HepG2 (cell line): ENCODE data around the gene ACE. TPM values are rescaled to one million over a fixed set of nuclear protein-coding genes. Genes with fewer than 3 reads are reported as not detected.

Experiments used
- ASH2L ChIP-seq: fragments of 300-600, 200-600 bp; sonication (generic); IDR thresholded peaks from 2 replicates; pipeline ENCODE4 v1.7.0; 2017; ENCODE audit warnings: low read depth, mild to moderate bottlenecking, moderate library complexity, mixed read lengths, low read length; ENCODE audit not compliant: insufficient read length
- ERF ChIP-seq: IDR thresholded peaks from 2 replicates; pipeline ENCODE4 v1.6.1; 2018; ENCODE audit warnings: missing biosample characterization, missing genetic modification reagents
- MIER3 ChIP-seq: IDR thresholded peaks from 2 replicates; pipeline ENCODE4 v1.6.1; 2016; ENCODE audit warnings: missing compliant biosample characterization, borderline replicate concordance
- PLSCR1 ChIP-seq: sonication (generic); formaldehyde crosslinking; IDR thresholded peaks from 2 replicates; pipeline ENCODE4 v1.5.0; 2020; ENCODE audit warnings: missing genetic modification reagents, mild to moderate bottlenecking, borderline replicate concordance
- RFXANK ChIP-seq: IDR thresholded peaks from 2 replicates; pipeline ENCODE4 v1.6.1; 2016
- STAG1 ChIP-seq: sonication (generic); formaldehyde crosslinking; IDR thresholded peaks from 2 replicates; pipeline ENCODE4 v1.4.0; 2020; ENCODE audit warnings: missing genetic modification reagents
- THAP11 ChIP-seq: IDR thresholded peaks from 2 replicates; pipeline ENCODE4 v1.6.1; 2016; ENCODE audit warnings: missing biosample characterization, missing genetic modification reagents
- ZNF292 ChIP-seq: sonication (generic); formaldehyde crosslinking; IDR thresholded peaks from 2 replicates; pipeline ENCODE4 v1.8.1; 2022; ENCODE audit warnings: mild to moderate bottlenecking, low read depth, missing genetic modification reagents, borderline replicate concordance
- ZNF547 ChIP-seq: sonication (generic); formaldehyde crosslinking; IDR thresholded peaks from 2 replicates; pipeline ENCODE4 v1.5.1; 2020; ENCODE audit warnings: mild to moderate bottlenecking, missing genetic modification reagents
- ZNF7 ChIP-seq: IDR thresholded peaks from 2 replicates; pipeline ENCODE4 v1.6.1; 2016; ENCODE audit warnings: missing biosample characterization, missing genetic modification reagents
- ZNF749 ChIP-seq: sonication (generic); formaldehyde crosslinking; IDR thresholded peaks from 2 replicates; pipeline ENCODE4 v1.8.0; 2022; ENCODE audit warnings: mild to moderate bottlenecking, missing genetic modification reagents, moderate library complexity, borderline replicate concordance
- ZSCAN25 ChIP-seq: sonication (generic); formaldehyde crosslinking; IDR thresholded peaks from 2 replicates; pipeline ENCODE4 v1.8.0; 2022; ENCODE audit warnings: mild to moderate bottlenecking, missing genetic modification reagents
- polyA plus RNA-seq, 8 experiments: library from polyadenylated mRNA; depleted of rRNA in 3 of 8; stranded (reverse) in 7 of 8; unstranded in 1 of 8; fragments of >200 nt; fragmentation: Illumina TruSeq in 4 of 8; extraction: Trizol in 4 of 8; gene quantifications; 2 replicates each; pipeline versions ENCODE4 v1.2.1 to v1.2.3, GENCODE V29; 2011 to 2016; ENCODE audit warnings: low read depth in 4 of 8, missing spikeins in 1 of 8, mixed read lengths in 1 of 8; ENCODE audit not compliant: insufficient read depth in 1 of 8
- total RNA-seq, 5 experiments: library from RNA; depleted of rRNA; stranded (reverse); fragments of >200 nt; fragmentation: Illumina TruSeq; extraction: Trizol; gene quantifications; 2 replicates each; pipeline ENCODE4 v1.2.3, GENCODE V29; 2016; ENCODE audit warnings: low read depth in 1 of 5
- TF ChIP-seq, protein P1 (sequence below): sonication (generic); formaldehyde crosslinking; IDR thresholded peaks from 2 replicates; pipeline ENCODE4 v1.4.0; 2020; ENCODE audit warnings: missing genetic modification reagents
- TF ChIP-seq, protein P2 (sequence below): sonication (generic); formaldehyde crosslinking; IDR thresholded peaks from 2 replicates; pipeline ENCODE4 v1.4.0; 2020; ENCODE audit warnings: missing genetic modification reagents, borderline replicate concordance

ACE gene
- total and polyA plus RNA-seq, 2 of the 13 experiments (the other 11 are each of a cell fraction or from before 2014, with no cell fraction given): 0.08 to 0.13 TPM

DNA sequence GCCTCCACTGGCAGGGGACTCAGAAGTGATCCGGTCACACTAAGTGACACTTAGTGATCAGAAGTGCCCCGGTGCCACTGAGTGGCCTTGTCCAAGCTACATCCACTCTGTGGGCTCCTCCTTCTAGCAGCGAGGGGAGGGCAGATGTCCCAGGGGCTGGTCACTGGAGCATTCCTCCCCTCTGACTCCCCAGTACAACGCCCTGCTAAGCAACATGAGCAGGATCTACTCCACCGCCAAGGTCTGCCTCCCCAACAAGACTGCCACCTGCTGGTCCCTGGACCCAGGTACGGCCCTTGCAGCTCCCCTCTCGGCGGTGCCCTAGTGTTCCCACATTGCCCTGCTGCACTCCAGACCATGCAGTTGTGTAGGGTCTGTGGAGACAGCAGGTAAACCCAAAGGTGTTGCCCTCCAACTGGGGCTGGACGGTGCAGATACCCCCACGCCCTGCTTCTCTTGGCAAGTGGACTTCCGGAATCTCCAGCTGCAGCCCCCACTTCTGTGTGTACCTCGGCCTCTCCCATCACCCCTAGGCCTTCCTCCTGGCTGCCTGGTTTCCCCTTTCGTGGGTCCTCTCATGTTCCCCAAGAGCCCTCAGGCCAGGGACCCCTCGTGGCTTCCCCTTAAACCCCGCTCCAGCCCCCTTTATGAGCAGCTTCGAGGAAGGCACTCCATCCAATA, 2.1 kb downstream of the ACE start (continued):
- TF ChIP-seq, protein P1, sequence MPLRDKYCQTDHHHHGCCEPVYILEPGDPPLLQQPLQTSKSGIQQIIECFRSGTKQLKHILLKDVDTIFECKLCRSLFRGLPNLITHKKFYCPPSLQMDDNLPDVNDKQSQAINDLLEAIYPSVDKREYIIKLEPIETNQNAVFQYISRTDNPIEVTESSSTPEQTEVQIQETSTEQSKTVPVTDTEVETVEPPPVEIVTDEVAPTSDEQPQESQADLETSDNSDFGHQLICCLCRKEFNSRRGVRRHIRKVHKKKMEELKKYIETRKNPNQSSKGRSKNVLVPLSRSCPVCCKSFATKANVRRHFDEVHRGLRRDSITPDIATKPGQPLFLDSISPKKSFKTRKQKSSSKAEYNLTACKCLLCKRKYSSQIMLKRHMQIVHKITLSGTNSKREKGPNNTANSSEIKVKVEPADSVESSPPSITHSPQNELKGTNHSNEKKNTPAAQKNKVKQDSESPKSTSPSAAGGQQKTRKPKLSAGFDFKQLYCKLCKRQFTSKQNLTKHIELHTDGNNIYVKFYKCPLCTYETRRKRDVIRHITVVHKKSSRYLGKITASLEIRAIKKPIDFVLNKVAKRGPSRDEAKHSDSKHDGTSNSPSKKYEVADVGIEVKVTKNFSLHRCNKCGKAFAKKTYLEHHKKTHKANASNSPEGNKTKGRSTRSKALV (CRISPR knock-in tag): peak; percentile 77; the same call in 1 of the 2 replicates
- TF ChIP-seq ERF: peak; percentile 64; the same call in 1 of the 2 replicates
- 0 out of 2 replicates have a peak, but pooled peaks have one; percentile 50 for TF ChIP-seq ZNF749 (CRISPR knock-in tag)
- TF ChIP-seq THAP11 (CRISPR knock-in tag): 0 out of 2 replicates have a peak, but pooled peaks have one; percentile 19
- TF ChIP-seq MIER3 (CRISPR knock-in tag): peak; percentile 39; the same call in 1 of the 2 replicates
- no peak for TF ChIP-seq ZNF7
- TF ChIP-seq ZNF547 (CRISPR knock-in tag): peak; percentile 57; the same call in 1 of the 2 replicates
- TF ChIP-seq RFXANK (CRISPR knock-in tag): no peak
- TF ChIP-seq STAG1 (CRISPR knock-in tag): peak; percentile 88
- TF ChIP-seq ZNF292 (CRISPR knock-in tag): peak; percentile 51; the same call in 1 of the 2 replicates
- peak; percentile 36 for TF ChIP-seq ASH2L
- TF ChIP-seq ZSCAN25 (CRISPR knock-in tag): 0 out of 2 replicates have a peak, but pooled peaks have one; percentile 63
- TF ChIP-seq, protein P2, sequence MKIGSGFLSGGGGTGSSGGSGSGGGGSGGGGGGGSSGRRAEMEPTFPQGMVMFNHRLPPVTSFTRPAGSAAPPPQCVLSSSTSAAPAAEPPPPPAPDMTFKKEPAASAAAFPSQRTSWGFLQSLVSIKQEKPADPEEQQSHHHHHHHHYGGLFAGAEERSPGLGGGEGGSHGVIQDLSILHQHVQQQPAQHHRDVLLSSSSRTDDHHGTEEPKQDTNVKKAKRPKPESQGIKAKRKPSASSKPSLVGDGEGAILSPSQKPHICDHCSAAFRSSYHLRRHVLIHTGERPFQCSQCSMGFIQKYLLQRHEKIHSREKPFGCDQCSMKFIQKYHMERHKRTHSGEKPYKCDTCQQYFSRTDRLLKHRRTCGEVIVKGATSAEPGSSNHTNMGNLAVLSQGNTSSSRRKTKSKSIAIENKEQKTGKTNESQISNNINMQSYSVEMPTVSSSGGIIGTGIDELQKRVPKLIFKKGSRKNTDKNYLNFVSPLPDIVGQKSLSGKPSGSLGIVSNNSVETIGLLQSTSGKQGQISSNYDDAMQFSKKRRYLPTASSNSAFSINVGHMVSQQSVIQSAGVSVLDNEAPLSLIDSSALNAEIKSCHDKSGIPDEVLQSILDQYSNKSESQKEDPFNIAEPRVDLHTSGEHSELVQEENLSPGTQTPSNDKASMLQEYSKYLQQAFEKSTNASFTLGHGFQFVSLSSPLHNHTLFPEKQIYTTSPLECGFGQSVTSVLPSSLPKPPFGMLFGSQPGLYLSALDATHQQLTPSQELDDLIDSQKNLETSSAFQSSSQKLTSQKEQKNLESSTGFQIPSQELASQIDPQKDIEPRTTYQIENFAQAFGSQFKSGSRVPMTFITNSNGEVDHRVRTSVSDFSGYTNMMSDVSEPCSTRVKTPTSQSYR (CRISPR knock-in tag): 0 out of 2 replicates have a peak, but pooled peaks have one; percentile 5
- no peak for TF ChIP-seq PLSCR1 (CRISPR knock-in tag)
- TF ChIP-seq, all 625 proteins: peak for 90
